Regular cardiac myocyte (primary cell): ENCODE measurements around the gene POU4F1. TPM values are rescaled to one million over a fixed set of nuclear protein-coding genes. Genes with fewer than 3 reads are reported as not detected.

ENCODE experiments used
- total RNA-seq: library from RNA; depleted of rRNA; stranded (reverse); fragments of >200 nt; gene quantifications from 2 replicates; pipeline ENCODE4 v1.2.3, GENCODE V29; 2014

Gene POU4F1, protein sequence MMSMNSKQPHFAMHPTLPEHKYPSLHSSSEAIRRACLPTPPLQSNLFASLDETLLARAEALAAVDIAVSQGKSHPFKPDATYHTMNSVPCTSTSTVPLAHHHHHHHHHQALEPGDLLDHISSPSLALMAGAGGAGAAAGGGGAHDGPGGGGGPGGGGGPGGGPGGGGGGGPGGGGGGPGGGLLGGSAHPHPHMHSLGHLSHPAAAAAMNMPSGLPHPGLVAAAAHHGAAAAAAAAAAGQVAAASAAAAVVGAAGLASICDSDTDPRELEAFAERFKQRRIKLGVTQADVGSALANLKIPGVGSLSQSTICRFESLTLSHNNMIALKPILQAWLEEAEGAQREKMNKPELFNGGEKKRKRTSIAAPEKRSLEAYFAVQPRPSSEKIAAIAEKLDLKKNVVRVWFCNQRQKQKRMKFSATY
- total RNA-seq: under 0.01 TPM in 1 of 2 replicates, not detected in the other

DNA sequence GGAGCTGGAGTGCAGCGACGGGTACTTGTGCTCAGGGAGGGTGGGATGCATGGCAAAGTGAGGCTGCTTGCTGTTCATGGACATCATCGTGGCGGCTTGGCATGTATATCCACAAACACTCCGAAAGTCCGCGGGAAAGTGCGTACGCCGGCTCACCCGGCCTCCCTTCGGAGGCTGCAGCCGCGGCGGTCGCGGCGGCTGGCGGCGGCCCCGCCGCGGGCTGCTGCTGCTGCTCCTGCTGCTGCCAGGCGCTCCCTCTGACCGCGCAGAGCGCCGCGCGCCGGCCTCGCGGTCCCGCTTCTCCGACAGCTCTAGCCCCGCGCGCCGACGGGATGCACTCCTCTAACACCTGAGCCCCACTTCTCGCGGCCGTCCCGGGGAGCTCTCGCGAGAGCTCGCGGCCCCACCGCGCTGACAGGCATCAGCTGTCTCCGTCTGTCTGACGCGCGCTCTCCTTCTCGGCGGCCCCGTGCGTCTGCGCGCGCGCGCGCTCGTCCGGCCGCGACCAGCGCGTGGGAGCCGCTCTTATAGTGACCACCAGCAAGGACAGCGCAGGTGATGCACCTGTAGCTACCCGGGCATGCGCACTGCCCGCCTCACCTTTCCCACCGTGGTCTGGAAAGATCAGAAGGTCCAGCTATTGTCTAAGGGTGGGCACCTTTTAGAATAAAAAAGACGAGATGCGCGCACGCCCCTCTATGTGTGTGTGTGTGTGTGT, at the start of gene POU4F1:
POU4F1 (minus strand) TSS at position 313 of the 718 bp plus-strand sequence; CDS start at position 87, 226 bp downstream.

Other genes with a start within 250 kb of the POU4F1 start
- gene OBI1, start 55.6 kb upstream of the POU4F1 start, total RNA-seq: 13.5 and 22.8 TPM in 2 replicates